ENCODE data around the gene TBC1D8.
A peak's percentile ranks its signal among the peaks of the same experiment; 100 is the strongest.

TBC1D8 gene

GRCh38 chr2:101161658-101162057 is 10.5 kb upstream of the TBC1D8 start:
- no peak for DNase-seq

GRCh38 chr2:101160454-101160853 is 9.3 kb upstream of the TBC1D8 start:
- no peak for DNase-seq

GRCh38 chr2:101159526-101159925 is 8.3 kb upstream of the TBC1D8 start:
- no peak for DNase-seq

GRCh38 chr2:101157272-101157671 is 6.1 kb upstream of the TBC1D8 start:
- no peak for DNase-seq

GRCh38 chr2:101153787-101154186 is 2.6 kb upstream of the TBC1D8 start:
- DNase-seq: no peak

GRCh38 chr2:101153077-101153707 is 2.0 kb upstream of the TBC1D8 start:
- DNase-seq: no peak

- no peak for DNase-seq
These were observed 1.3 kb upstream of the TBC1D8 start for GRCh38 chr2:101152272-101153076.

- DNase-seq: no peak
These were observed 683 bp upstream of the TBC1D8 start for GRCh38 chr2:101151859-101152271.

- peak; percentile 5 for DNase-seq
These were observed 656 bp downstream of the TBC1D8 start for GRCh38 chr2:101150306-101151145.

- no peak for DNase-seq
These were observed 1.7 kb downstream of the TBC1D8 start for GRCh38 chr2:101149241-101150192.

GRCh38 chr2:101148777-101149176 is 2.4 kb downstream of the TBC1D8 start:
- no peak for DNase-seq

GRCh38 chr2:101147971-101148370 is 3.2 kb downstream of the TBC1D8 start:
- DNase-seq: no peak

- DNase-seq: no peak
These were observed 4.1 kb downstream of the TBC1D8 start for GRCh38 chr2:101147062-101147461.

GRCh38 chr2:101146535-101146934 is 4.6 kb downstream of the TBC1D8 start:
- DNase-seq: no peak

- no peak for DNase-seq
These were observed 5.8 kb downstream of the TBC1D8 start for GRCh38 chr2:101145406-101145805.

GRCh38 chr2:101142163-101142562 is 9.0 kb downstream of the TBC1D8 start:
- no peak for DNase-seq

- no peak for DNase-seq
These were observed 10.1 kb downstream of the TBC1D8 start for GRCh38 chr2:101140978-101141655.

GRCh38 chr2:101140237-101140636 is 10.9 kb downstream of the TBC1D8 start:
- no peak for DNase-seq

GRCh38 chr2:101139495-101139894 is 11.7 kb downstream of the TBC1D8 start:
- DNase-seq: no peak

- no peak for DNase-seq
These were observed 15.5 kb downstream of the TBC1D8 start for GRCh38 chr2:101135412-101136296.

Data from activated CD4-positive, alpha-beta T cell treated with anti-CD3 and anti-CD28 coated beads, Interleukin-2, amount 50 U/mL, for 1 hour (primary cell).